Endothelial cell of umbilical vein (primary cell): ENCODE measurements around the gene AOX1. TPM values are rescaled to one million over a fixed set of nuclear protein-coding genes. Genes with fewer than 3 reads are reported as not detected.

Source experiments
- BruUV-seq: library from RNA; stranded (reverse); fragments of 400-500 nt; replicated peaks from 2 replicates; lab custom pipeline; 2021; lab: Mats Ljungman, UMichigan
- CTCF ChIA-PET: fragments of 300-600, 350-600 bp; sonication (Branson Sonifier 250); formaldehyde crosslinking; loops from one replicate; lab custom pipeline; 2021; ENCODE audit warnings: antibody characterized with exemption, inconsistent platforms; lab: Charles Lee
- POLR2A ChIA-PET: fragments of 300-600, 350-600 bp; sonication (Branson Sonifier 250); formaldehyde crosslinking; loops from one replicate; lab custom pipeline; 2021; ENCODE audit warnings: antibody characterized with exemption, inconsistent platforms; lab: Charles Lee
- DNase-seq: peaks from one replicate; pipeline ENCODE4 v3.0.0-alpha.2; 2011; ENCODE audit warnings: low read depth, low spot score
- FAIRE-seq: peaks from 2 replicates; lab custom pipeline; 2011; peaks lifted over from hg19 to GRCh38; lab: Jason Lieb, UNC
- H2AFZ ChIP-seq: 2 replicates; pipeline ENCODE4 v1.6.0; 2012; ENCODE audit warnings: low read depth, low read length, control low read depth, inconsistent platforms
- H3K27ac ChIP-seq: 2 replicates; pipeline ENCODE4 v1.5.1; 2011; ENCODE audit warnings: low read depth, mild to moderate bottlenecking, control low read depth, low read length, moderate library complexity; ENCODE audit not compliant: insufficient read depth
- H3K27me3 ChIP-seq, 2 experiments: 2 replicates each; pipeline versions ENCODE4 v1.6.0 to v1.6.1; 2011; ENCODE audit warnings: low read length in 2 of 2, mixed read lengths in 1 of 2; ENCODE audit not compliant: control insufficient read depth in 2 of 2, insufficient read depth in 2 of 2
- H3K36me3 ChIP-seq, 2 experiments: 2 replicates in 1 of 2; 3 replicates in 1 of 2; pipeline ENCODE4 v1.5.1; 2011; ENCODE audit warnings: low read length in 2 of 2, mild to moderate bottlenecking in 1 of 2, moderate library complexity in 1 of 2; ENCODE audit not compliant: control insufficient read depth in 2 of 2, insufficient read depth in 2 of 2; ENCODE audit errors: extremely low read depth in 1 of 2
- H3K4me1 ChIP-seq: 3 replicates; pipeline ENCODE4 v1.5.1; 2011; ENCODE audit warnings: mild to moderate bottlenecking, low read length; ENCODE audit not compliant: control insufficient read depth, insufficient read depth; ENCODE audit errors: extremely low read depth
- H3K4me2 ChIP-seq: 2 replicates; pipeline ENCODE4 v1.6.1; 2011; ENCODE audit warnings: low read length, control low read depth, mixed read lengths; ENCODE audit not compliant: insufficient read depth
- H3K4me3 ChIP-seq, 3 experiments: fragments of 200-600 bp in 1 of 3; sonication (generic), shearing (Covaris generic) in 1 of 3; replicated peaks in 1 of 3; 2 replicates each; pipeline ENCODE4 v1.5.1; 2011 to 2016; ENCODE audit warnings: control low read depth in 3 of 3, low read length in 3 of 3, mild to moderate bottlenecking in 2 of 3, inconsistent platforms in 1 of 3, low read depth in 1 of 3, moderate library complexity in 1 of 3; ENCODE audit not compliant: insufficient read depth in 1 of 3
- H3K79me2 ChIP-seq: 2 replicates; pipeline ENCODE4 v1.6.0; 2012; ENCODE audit warnings: low read length, inconsistent platforms; ENCODE audit not compliant: control insufficient read depth, insufficient read depth
- H3K9ac ChIP-seq: replicated peaks from 2 replicates; pipeline ENCODE3; 2011; ENCODE audit warnings: low read length, control low read depth; ENCODE audit not compliant: insufficient read depth; ENCODE audit errors: extremely low read depth
- H3K9me1 ChIP-seq: replicated peaks from 3 replicates; pipeline ENCODE4 v1.6.0; 2011; ENCODE audit warnings: mild to moderate bottlenecking, low read length; ENCODE audit not compliant: control insufficient read depth, insufficient read depth; ENCODE audit errors: extremely low read depth
- H3K9me3 ChIP-seq: replicated peaks from 2 replicates; pipeline ENCODE4 v1.5.1; 2012; ENCODE audit warnings: low read length, inconsistent platforms; ENCODE audit not compliant: control insufficient read depth, insufficient read depth
- H4K20me1 ChIP-seq: replicated peaks from 2 replicates; pipeline ENCODE3; 2011; ENCODE audit warnings: mild to moderate bottlenecking, low read length; ENCODE audit not compliant: control insufficient read depth, insufficient read depth; ENCODE audit errors: extremely low read depth
- FOS ChIP-seq: IDR thresholded peaks from 2 replicates; pipeline ENCODE4 v1.6.1; 2011; ENCODE audit warnings: mild to moderate bottlenecking, low read length, moderate library complexity, borderline replicate concordance; ENCODE audit not compliant: insufficient read depth
- GATA2 ChIP-seq: IDR thresholded peaks from 2 replicates; pipeline ENCODE4 v1.7.0; 2011; ENCODE audit warnings: low read depth, mild to moderate bottlenecking, moderate library complexity, mixed read lengths, low read length; ENCODE audit not compliant: insufficient read length, insufficient read depth
- JUN ChIP-seq: IDR thresholded peaks from 2 replicates; pipeline ENCODE4 v1.6.1; 2011; ENCODE audit warnings: borderline replicate concordance, low read depth; ENCODE audit not compliant: insufficient read length, insufficient read depth
- MYC ChIP-seq: IDR thresholded peaks from one replicate; pipeline ENCODE4 v1.6.1; 2011; ENCODE audit warnings: mild to moderate bottlenecking, low read depth, low read length
- POLR2AphosphoS5 ChIP-seq: IDR thresholded peaks from 2 replicates; pipeline ENCODE4 v1.6.1; 2012; ENCODE audit warnings: low read depth, mild to moderate bottlenecking, control low read depth, low read length, moderate library complexity; ENCODE audit not compliant: insufficient read depth
- dilution Hi-C: fragments of 300-500 bp; cut with MboI; formaldehyde crosslinking; loops from one replicate; pipeline ENCODE4 v1.15.0; 2019; ENCODE audit warnings: low sequenced_read_pairs; ENCODE audit not compliant: extremely low pct_ligation_motif_present
- intact Hi-C: fragments of 100-400 bp; cut with micrococcal nuclease; formaldehyde crosslinking; loops from one replicate; pipeline ENCODE4 v1.10.0; 2022
- polyA plus RNA-seq, 4 experiments: library from polyadenylated mRNA; depleted of rRNA in 3 of 4; stranded (reverse) in 3 of 4; unstranded in 1 of 4; fragments of >200 nt; gene quantifications; 2 replicates each; pipeline versions ENCODE4 v1.2.1 to v1.2.3, GENCODE V29; 2011 to 2012; ENCODE audit warnings: missing spikeins in 1 of 4
- total RNA-seq: library from RNA; stranded (reverse); gene quantifications from 2 replicates; pipeline ENCODE4 v1.2.3, GENCODE V29; 2021
- TF ChIP-seq, protein P1 (sequence below), 2 donors: IDR thresholded peaks; 1 replicate in 1 of 2; 2 replicates in 1 of 2; pipeline ENCODE4 v1.5.1; 2011; ENCODE audit warnings: low read length in 2 of 2, mild to moderate bottlenecking in 2 of 2, moderate library complexity in 2 of 2, control low read depth in 1 of 2, inconsistent platforms in 1 of 2, low read depth in 1 of 2; ENCODE audit not compliant: insufficient read depth in 1 of 2; ENCODE audit errors: extremely low read depth in 1 of 2

Gene AOX1
- total and polyA plus RNA-seq, 2 donors (not counting 3 experiments of a cell fraction or from before 2014, with no cell fraction given): 0.03 to 0.46 TPM

DNA sequence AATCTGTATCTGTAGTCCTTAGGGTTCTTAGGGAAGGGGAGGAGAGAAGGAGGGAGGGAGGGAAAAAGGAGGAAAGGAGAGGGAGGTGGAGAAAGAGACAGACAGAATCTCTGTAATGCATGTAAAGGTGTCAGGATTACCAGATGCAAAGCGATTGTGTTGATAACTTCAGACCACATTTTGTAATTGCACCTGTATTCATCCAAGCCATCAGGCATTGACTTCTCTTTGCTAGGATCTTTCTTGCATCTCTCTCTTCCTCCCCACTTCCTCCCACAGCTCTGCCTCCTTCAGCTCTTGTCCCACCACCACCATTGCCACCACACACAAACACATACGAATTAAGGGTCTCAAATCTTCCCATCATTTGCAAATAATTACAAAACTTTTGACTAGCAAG is 91.4 kb downstream of the AOX1 start:
- H3K9me3 ChIP-seq: no peaks in the 10 kb centered on the region
- peaks cover 0 to 2% of the 10 kb centered on the region in 2 experiments for H3K27me3 ChIP-seq
- POLR2A ChIA-PET: no interaction called here
- BruUV-seq: no TSS peak
- no peak overlapping the region for H3K9ac ChIP-seq
- H3K4me1 ChIP-seq: no peaks in the 10 kb centered on the region
- H3K36me3 ChIP-seq: no peaks in the 10 kb centered on the region
- DNase-seq: no peak
- no peaks in the 10 kb centered on the region for H3K79me2 ChIP-seq
- dilution Hi-C loops (no loop called here), intact Hi-C loops (no loop called here)
- no peaks in the 10 kb centered on the region for H4K20me1 ChIP-seq
- CTCF ChIA-PET: no interaction called here
- H3K4me2 ChIP-seq: no peak overlapping the region
- H3K4me3 ChIP-seq: no peak overlapping the region
- FAIRE-seq: no peak
- no peak overlapping the region for H2AFZ ChIP-seq
- no peak overlapping the region for H3K27ac ChIP-seq
- no peaks in the 10 kb centered on the region for H3K9me1 ChIP-seq
- no peak for TF ChIP-seq GATA2
- TF ChIP-seq MYC: no peak
- TF ChIP-seq FOS: no peak
- no peak for TF ChIP-seq POLR2AphosphoS5
- TF ChIP-seq, protein P1, sequence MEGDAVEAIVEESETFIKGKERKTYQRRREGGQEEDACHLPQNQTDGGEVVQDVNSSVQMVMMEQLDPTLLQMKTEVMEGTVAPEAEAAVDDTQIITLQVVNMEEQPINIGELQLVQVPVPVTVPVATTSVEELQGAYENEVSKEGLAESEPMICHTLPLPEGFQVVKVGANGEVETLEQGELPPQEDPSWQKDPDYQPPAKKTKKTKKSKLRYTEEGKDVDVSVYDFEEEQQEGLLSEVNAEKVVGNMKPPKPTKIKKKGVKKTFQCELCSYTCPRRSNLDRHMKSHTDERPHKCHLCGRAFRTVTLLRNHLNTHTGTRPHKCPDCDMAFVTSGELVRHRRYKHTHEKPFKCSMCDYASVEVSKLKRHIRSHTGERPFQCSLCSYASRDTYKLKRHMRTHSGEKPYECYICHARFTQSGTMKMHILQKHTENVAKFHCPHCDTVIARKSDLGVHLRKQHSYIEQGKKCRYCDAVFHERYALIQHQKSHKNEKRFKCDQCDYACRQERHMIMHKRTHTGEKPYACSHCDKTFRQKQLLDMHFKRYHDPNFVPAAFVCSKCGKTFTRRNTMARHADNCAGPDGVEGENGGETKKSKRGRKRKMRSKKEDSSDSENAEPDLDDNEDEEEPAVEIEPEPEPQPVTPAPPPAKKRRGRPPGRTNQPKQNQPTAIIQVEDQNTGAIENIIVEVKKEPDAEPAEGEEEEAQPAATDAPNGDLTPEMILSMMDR (IDR thresholded peaks at IDR 0.05; ENCODE audit: extremely low read depth in 1 of 2, insufficient read depth in 1 of 2, low read depth in 1 of 2, low read length in 2 of 2): no peak
- no peak for TF ChIP-seq JUN
